GM23338 (cell line): ENCODE results near the gene CDC42BPB. TPM values are rescaled to one million over a fixed set of nuclear protein-coding genes. Genes with fewer than 3 reads are reported as not detected.

ENCODE experiments used
- ATAC-seq: fragments of 200-7000 bp; cut with Tn5 transposase; 3 replicates; pipeline ENCODE4 v1.9.1; 2020
- DNase-seq: peaks from one replicate; pipeline ENCODE4 v3.0.0-alpha.2; 2015; ENCODE audit warnings: low spot score
- H2AFZ ChIP-seq: fragments of 200-600 bp; sonication (generic); 2 replicates; pipeline ENCODE4 v1.8.0; 2016; ENCODE audit warnings: antibody characterized with exemption, mild to moderate bottlenecking, moderate library complexity
- H3F3A ChIP-seq: fragments of 200-600 bp; sonication (generic); replicated peaks from 2 replicates; pipeline ENCODE4 v1.8.0; 2017; ENCODE audit warnings: antibody characterized with exemption, mixed run types, low read depth
- H3K27ac ChIP-seq: fragments of 200-600 bp; sonication (generic); 2 replicates; pipeline ENCODE4 v1.6.1; 2016; ENCODE audit warnings: low read depth
- H3K27me3 ChIP-seq: fragments of 200-600 bp; sonication (generic); 2 replicates; pipeline ENCODE4 v1.8.0; 2016; ENCODE audit warnings: mild to moderate bottlenecking, mixed run types, moderate library complexity; ENCODE audit not compliant: insufficient read depth
- H3K36me3 ChIP-seq: fragments of 200-600 bp; sonication (generic); 2 replicates; pipeline ENCODE4 v1.8.0; 2016; ENCODE audit warnings: mild to moderate bottlenecking; ENCODE audit not compliant: insufficient read depth
- H3K4me1 ChIP-seq: fragments of 200-600 bp; sonication (generic); 2 replicates; pipeline ENCODE4 v1.8.0; 2016; ENCODE audit warnings: mild to moderate bottlenecking, moderate library complexity; ENCODE audit not compliant: insufficient read depth
- H3K4me2 ChIP-seq: fragments of 200-600 bp; sonication (generic); 2 replicates; pipeline ENCODE4 v1.7.1; 2017; ENCODE audit warnings: mixed run types
- H3K4me3 ChIP-seq: fragments of 200-600 bp; sonication (generic); 2 replicates; pipeline ENCODE4 v1.6.1; 2016; ENCODE audit warnings: mixed run types
- H3K79me2 ChIP-seq: fragments of 200-600 bp; sonication (generic); replicated peaks from 2 replicates; pipeline ENCODE4 v1.8.0; 2017; ENCODE audit warnings: mild to moderate bottlenecking; ENCODE audit not compliant: insufficient read depth
- H3K9me2 ChIP-seq: fragments of 200-600 bp; sonication (generic); 2 replicates; pipeline ENCODE4 v1.8.0; 2017; ENCODE audit not compliant: insufficient read depth
- H4K20me1 ChIP-seq: fragments of 200-600 bp; sonication (generic); replicated peaks from 2 replicates; pipeline ENCODE4 v1.8.0; 2017; ENCODE audit warnings: mild to moderate bottlenecking; ENCODE audit not compliant: insufficient read depth
- H3K27ac Mint-ChIP-seq: 2 replicates; pipeline ENCODE4 v1.8.0; 2020; ENCODE audit warnings: inconsistent platforms, mild to moderate bottlenecking, moderate library complexity, mixed read lengths
- H3K27me3 Mint-ChIP-seq: 3 replicates; pipeline ENCODE4 v1.8.0; 2022; ENCODE audit warnings: low read depth, mild to moderate bottlenecking, moderate library complexity, mixed read lengths, inconsistent platforms; ENCODE audit not compliant: insufficient read depth, poor library complexity
- H3K36me3 Mint-ChIP-seq: 3 replicates; pipeline ENCODE4 v1.8.0; 2021; ENCODE audit warnings: low read depth, mild to moderate bottlenecking, inconsistent platforms, moderate library complexity, mixed read lengths
- H3K4me1 Mint-ChIP-seq: 3 replicates; pipeline ENCODE4 v1.8.0; 2020; ENCODE audit warnings: mild to moderate bottlenecking, inconsistent platforms, mixed read lengths
- H3K4me3 Mint-ChIP-seq: 3 replicates; pipeline ENCODE4 v1.8.0; 2021; ENCODE audit warnings: moderate library complexity, mild to moderate bottlenecking, inconsistent platforms, mixed read lengths
- H3K9me3 Mint-ChIP-seq: 3 replicates; pipeline ENCODE4 v1.8.0; 2020; ENCODE audit warnings: moderate library complexity, mild to moderate bottlenecking, inconsistent platforms, mixed read lengths
- CREB1 ChIP-seq: fragments of 250-450 bp; sonication (Bioruptor Pico); IDR thresholded peaks from 2 replicates; pipeline ENCODE4 v1.5.0; 2020; ENCODE audit warnings: low read depth, mild to moderate bottlenecking, moderate library complexity
- EZH2 ChIP-seq: fragments of 200-600 bp; sonication (generic); IDR thresholded peaks from one replicate; pipeline ENCODE4 v1.8.0; 2017; ENCODE audit warnings: antibody characterized with exemption, mild to moderate bottlenecking, low read depth; ENCODE audit not compliant: unreplicated experiment
- EZH2phosphoT487 ChIP-seq: fragments of 200-600 bp; sonication (generic); IDR thresholded peaks from one replicate; pipeline ENCODE4 v1.8.1; 2018; ENCODE audit warnings: antibody characterized with exemption; ENCODE audit not compliant: unreplicated experiment
- JUNB ChIP-seq: IDR thresholded peaks from one replicate; pipeline ENCODE4 v1.6.1; 2016; ENCODE audit warnings: antibody characterized with exemption; ENCODE audit not compliant: unreplicated experiment
- NANOG ChIP-seq: IDR thresholded peaks from 2 replicates; pipeline ENCODE4 v1.6.1; 2016; ENCODE audit warnings: antibody characterized with exemption, borderline replicate concordance
- POLR2AphosphoS5 ChIP-seq: IDR thresholded peaks from 2 replicates; pipeline ENCODE4 v1.6.1; 2016; ENCODE audit warnings: antibody characterized with exemption, low read depth
- STAT1 ChIP-seq: IDR thresholded peaks from one replicate; pipeline ENCODE4 v1.6.1; 2016; ENCODE audit warnings: antibody characterized with exemption; ENCODE audit not compliant: unreplicated experiment
- ZNF114 ChIP-seq: fragments of 250-450 bp; sonication (Bioruptor Pico); IDR thresholded peaks from 2 replicates; pipeline ENCODE4 v1.5.0; 2020; ENCODE audit warnings: mild to moderate bottlenecking, moderate library complexity
- ZNF331 ChIP-seq: fragments of 250-450 bp; sonication (Bioruptor Pico); IDR thresholded peaks from 2 replicates; pipeline ENCODE4 v1.5.0; 2020; ENCODE audit warnings: low read depth, mild to moderate bottlenecking, moderate library complexity
- polyA plus RNA-seq: library from polyadenylated mRNA; unstranded; fragments of >200 nt; fragmentation: Nextera tagmentation; extraction: Ambion mirVana; gene quantifications from 2 replicates; pipeline ENCODE4 v1.2.1, GENCODE V29; 2016
- total RNA-seq: library from RNA; depleted of rRNA; stranded (reverse); fragments of >200 nt; shearing (Covaris generic); gene quantifications from 2 replicates; pipeline ENCODE4 v1.2.3, GENCODE V29; 2014
- TF ChIP-seq, protein P1 (sequence below): fragments of 250-450 bp; sonication (Bioruptor Pico); IDR thresholded peaks from 2 replicates; pipeline ENCODE4 v1.5.0; 2020; ENCODE audit warnings: mild to moderate bottlenecking, moderate library complexity
- TF ChIP-seq, protein P2 (sequence below): IDR thresholded peaks from one replicate; pipeline ENCODE4 v1.6.1; 2018; ENCODE audit warnings: antibody characterized with exemption; ENCODE audit not compliant: unreplicated experiment
- TF ChIP-seq, protein P3 (sequence below), 2 experiments: fragments of 200-600 bp in 1 of 2; sonication (generic) in 1 of 2; conservative IDR thresholded peaks; 2 replicates each; pipeline versions ENCODE4 v1.5.1 to v1.6.1; 2016 to 2017; ENCODE audit warnings: antibody characterized with exemption in 2 of 2, low read depth in 2 of 2, mild to moderate bottlenecking in 2 of 2, moderate library complexity in 1 of 2
- TF ChIP-seq, protein P4 (sequence below): IDR thresholded peaks from 2 replicates; pipeline ENCODE4 v1.6.1; 2016; ENCODE audit warnings: antibody characterized with exemption

CDC42BPB gene
- total and polyA plus RNA-seq, 2 experiments from 2014 or later = 12.3 to 127 TPM

DNA sequence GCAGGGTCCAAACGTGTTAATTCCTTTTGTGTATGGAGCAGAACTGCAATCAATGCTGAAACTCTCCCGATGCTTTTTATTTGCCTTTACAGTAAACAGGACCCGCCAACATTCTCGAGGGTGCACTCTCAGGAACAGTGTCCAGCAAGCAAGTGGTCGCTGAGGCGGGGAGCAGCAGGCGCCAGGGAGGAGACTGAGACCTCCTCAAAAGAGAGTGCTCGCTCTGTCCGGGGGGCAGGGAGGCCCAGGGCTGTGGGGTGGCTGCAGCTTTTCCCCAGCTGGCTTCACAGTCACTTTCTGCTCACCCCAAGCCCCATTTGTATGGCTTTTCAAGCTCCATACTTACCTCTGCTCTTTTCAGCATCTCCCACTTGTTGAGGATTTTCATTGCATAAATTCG, 49.2 kb downstream of the CDC42BPB start:
- Histone ChIP-seq H3K36me3 (no peaks in the 10 kb centered on the region; the same call in 1 of the 2 replicates), H3K27ac (no peak overlapping the region), H3K9me2 (no peaks in the 10 kb centered on the region), H3K4me1 (no peaks in the 10 kb centered on the region), H3K79me2 (peaks cover 19% of the 10 kb centered on the region), H4K20me1 (peaks cover 22% of the 10 kb centered on the region), H3F3A (no peaks in the 10 kb centered on the region), H3K27me3 (no peaks in the 10 kb centered on the region), H3K4me3 (no peak overlapping the region), H3K4me2 (no peak overlapping the region), H2AFZ (no peak overlapping the region)
- Mint-ChIP-seq H3K4me1 (peaks cover 2% of the 10 kb centered on the region; the same call in 1 of the 3 replicates), H3K36me3 (peaks cover 41% of the 10 kb centered on the region), H3K27me3 (peaks cover 7% of the 10 kb centered on the region), H3K27ac (no peak overlapping the region), H3K4me3 (no peak overlapping the region), H3K9me3 (no peaks in the 10 kb centered on the region)
- DNase-seq (no peak), ATAC-seq (no peak)
- TF ChIP-seq, protein P1, sequence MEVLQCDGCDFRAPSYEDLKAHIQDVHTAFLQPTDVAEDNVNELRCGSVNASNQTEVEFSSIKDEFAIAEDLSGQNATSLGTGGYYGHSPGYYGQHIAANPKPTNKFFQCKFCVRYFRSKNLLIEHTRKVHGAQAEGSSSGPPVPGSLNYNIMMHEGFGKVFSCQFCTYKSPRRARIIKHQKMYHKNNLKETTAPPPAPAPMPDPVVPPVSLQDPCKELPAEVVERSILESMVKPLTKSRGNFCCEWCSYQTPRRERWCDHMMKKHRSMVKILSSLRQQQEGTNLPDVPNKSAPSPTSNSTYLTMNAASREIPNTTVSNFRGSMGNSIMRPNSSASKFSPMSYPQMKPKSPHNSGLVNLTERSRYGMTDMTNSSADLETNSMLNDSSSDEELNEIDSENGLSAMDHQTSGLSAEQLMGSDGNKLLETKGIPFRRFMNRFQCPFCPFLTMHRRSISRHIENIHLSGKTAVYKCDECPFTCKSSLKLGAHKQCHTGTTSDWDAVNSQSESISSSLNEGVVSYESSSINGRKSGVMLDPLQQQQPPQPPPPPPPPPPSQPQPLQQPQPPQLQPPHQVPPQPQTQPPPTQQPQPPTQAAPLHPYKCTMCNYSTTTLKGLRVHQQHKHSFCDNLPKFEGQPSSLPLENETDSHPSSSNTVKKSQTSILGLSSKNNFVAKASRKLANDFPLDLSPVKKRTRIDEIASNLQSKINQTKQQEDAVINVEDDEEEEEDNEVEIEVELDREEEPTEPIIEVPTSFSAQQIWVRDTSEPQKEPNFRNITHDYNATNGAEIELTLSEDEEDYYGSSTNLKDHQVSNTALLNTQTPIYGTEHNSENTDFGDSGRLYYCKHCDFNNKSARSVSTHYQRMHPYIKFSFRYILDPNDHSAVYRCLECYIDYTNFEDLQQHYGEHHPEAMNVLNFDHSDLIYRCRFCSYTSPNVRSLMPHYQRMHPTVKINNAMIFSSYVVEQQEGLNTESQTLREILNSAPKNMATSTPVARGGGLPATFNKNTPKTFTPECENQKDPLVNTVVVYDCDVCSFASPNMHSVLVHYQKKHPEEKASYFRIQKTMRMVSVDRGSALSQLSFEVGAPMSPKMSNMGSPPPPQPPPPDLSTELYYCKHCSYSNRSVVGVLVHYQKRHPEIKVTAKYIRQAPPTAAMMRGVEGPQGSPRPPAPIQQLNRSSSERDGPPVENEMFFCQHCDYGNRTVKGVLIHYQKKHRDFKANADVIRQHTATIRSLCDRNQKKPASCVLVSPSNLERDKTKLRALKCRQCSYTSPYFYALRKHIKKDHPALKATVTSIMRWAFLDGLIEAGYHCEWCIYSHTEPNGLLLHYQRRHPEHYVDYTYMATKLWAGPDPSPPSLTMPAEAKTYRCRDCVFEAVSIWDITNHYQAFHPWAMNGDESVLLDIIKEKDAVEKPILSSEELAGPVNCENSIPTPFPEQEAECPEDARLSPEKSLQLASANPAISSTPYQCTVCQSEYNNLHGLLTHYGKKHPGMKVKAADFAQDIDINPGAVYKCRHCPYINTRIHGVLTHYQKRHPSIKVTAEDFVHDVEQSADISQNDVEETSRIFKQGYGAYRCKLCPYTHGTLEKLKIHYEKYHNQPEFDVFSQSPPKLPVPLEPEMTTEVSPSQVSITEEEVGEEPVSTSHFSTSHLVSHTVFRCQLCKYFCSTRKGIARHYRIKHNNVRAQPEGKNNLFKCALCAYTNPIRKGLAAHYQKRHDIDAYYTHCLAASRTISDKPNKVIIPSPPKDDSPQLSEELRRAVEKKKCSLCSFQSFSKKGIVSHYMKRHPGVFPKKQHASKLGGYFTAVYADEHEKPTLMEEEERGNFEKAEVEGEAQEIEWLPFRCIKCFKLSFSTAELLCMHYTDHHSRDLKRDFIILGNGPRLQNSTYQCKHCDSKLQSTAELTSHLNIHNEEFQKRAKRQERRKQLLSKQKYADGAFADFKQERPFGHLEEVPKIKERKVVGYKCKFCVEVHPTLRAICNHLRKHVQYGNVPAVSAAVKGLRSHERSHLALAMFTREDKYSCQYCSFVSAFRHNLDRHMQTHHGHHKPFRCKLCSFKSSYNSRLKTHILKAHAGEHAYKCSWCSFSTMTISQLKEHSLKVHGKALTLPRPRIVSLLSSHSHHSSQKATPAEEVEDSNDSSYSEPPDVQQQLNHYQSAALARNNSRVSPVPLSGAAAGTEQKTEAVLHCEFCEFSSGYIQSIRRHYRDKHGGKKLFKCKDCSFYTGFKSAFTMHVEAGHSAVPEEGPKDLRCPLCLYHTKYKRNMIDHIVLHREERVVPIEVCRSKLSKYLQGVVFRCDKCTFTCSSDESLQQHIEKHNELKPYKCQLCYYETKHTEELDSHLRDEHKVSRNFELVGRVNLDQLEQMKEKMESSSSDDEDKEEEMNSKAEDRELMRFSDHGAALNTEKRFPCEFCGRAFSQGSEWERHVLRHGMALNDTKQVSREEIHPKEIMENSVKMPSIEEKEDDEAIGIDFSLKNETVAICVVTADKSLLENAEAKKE = no peak
- TF ChIP-seq ZNF114 (CRISPR knock-in tag) (no peak), EZH2phosphoT487 (no peak), STAT1 (no peak), POLR2AphosphoS5 (no peak), EZH2 (no peak), JUNB (no peak), ZNF331 (no peak), CREB1 (CRISPR knock-in tag) (no peak), NANOG (no peak)
- TF ChIP-seq, protein P2, sequence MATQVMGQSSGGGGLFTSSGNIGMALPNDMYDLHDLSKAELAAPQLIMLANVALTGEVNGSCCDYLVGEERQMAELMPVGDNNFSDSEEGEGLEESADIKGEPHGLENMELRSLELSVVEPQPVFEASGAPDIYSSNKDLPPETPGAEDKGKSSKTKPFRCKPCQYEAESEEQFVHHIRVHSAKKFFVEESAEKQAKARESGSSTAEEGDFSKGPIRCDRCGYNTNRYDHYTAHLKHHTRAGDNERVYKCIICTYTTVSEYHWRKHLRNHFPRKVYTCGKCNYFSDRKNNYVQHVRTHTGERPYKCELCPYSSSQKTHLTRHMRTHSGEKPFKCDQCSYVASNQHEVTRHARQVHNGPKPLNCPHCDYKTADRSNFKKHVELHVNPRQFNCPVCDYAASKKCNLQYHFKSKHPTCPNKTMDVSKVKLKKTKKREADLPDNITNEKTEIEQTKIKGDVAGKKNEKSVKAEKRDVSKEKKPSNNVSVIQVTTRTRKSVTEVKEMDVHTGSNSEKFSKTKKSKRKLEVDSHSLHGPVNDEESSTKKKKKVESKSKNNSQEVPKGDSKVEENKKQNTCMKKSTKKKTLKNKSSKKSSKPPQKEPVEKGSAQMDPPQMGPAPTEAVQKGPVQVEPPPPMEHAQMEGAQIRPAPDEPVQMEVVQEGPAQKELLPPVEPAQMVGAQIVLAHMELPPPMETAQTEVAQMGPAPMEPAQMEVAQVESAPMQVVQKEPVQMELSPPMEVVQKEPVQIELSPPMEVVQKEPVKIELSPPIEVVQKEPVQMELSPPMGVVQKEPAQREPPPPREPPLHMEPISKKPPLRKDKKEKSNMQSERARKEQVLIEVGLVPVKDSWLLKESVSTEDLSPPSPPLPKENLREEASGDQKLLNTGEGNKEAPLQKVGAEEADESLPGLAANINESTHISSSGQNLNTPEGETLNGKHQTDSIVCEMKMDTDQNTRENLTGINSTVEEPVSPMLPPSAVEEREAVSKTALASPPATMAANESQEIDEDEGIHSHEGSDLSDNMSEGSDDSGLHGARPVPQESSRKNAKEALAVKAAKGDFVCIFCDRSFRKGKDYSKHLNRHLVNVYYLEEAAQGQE = no peak
- TF ChIP-seq, protein P3, sequence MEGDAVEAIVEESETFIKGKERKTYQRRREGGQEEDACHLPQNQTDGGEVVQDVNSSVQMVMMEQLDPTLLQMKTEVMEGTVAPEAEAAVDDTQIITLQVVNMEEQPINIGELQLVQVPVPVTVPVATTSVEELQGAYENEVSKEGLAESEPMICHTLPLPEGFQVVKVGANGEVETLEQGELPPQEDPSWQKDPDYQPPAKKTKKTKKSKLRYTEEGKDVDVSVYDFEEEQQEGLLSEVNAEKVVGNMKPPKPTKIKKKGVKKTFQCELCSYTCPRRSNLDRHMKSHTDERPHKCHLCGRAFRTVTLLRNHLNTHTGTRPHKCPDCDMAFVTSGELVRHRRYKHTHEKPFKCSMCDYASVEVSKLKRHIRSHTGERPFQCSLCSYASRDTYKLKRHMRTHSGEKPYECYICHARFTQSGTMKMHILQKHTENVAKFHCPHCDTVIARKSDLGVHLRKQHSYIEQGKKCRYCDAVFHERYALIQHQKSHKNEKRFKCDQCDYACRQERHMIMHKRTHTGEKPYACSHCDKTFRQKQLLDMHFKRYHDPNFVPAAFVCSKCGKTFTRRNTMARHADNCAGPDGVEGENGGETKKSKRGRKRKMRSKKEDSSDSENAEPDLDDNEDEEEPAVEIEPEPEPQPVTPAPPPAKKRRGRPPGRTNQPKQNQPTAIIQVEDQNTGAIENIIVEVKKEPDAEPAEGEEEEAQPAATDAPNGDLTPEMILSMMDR (conservative IDR thresholded peaks at IDR 0.05; ENCODE audit: low read depth in 2 of 2) = no peak
- TF ChIP-seq, protein P4, sequence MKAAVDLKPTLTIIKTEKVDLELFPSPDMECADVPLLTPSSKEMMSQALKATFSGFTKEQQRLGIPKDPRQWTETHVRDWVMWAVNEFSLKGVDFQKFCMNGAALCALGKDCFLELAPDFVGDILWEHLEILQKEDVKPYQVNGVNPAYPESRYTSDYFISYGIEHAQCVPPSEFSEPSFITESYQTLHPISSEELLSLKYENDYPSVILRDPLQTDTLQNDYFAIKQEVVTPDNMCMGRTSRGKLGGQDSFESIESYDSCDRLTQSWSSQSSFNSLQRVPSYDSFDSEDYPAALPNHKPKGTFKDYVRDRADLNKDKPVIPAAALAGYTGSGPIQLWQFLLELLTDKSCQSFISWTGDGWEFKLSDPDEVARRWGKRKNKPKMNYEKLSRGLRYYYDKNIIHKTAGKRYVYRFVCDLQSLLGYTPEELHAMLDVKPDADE = no peak
